ENCODE data around the gene KCNAB1. TPM values are rescaled to one million over a fixed set of nuclear protein-coding genes. Genes with fewer than 3 reads are reported as not detected.
"Not testable (repeated sequence)": the region's sequence is repeated elsewhere in the genome, so short reads cannot be mapped to it uniquely, and the experiment has no call there.

Gene KCNAB1
- not detected for total RNA-seq

- H3K27ac Mint-ChIP-seq = no peak within 1 kb of the TSS
- peaks cover 4% of the 10 kb centered on the region for H3K27me3 Mint-ChIP-seq
- H3K36me3 Mint-ChIP-seq = no peaks in the 10 kb centered on the region
- ChIA-PET POLR2A (no interaction called here), CTCF (no interaction called here)
- no peak within 1 kb of the TSS for H3K4me3 Mint-ChIP-seq
- no peaks in the 10 kb centered on the region for H3K9me3 Mint-ChIP-seq
- no peaks in the 10 kb centered on the region for H3K4me1 Mint-ChIP-seq (ENCODE audit: low read depth)
- no peak for DNase-seq
- intact Hi-C loops (cut with micrococcal nuclease) = no loop called here
Measured at GRCh38 chr3:156120528-156121251, at the start of gene KCNAB1. Gene KCNAB1, plus strand, starts transcription at chr3:156120578.

- POLR2A ChIA-PET = no interaction called here
Measured at GRCh38 chr3:156071031-156071430, 49.3 kb upstream of the KCNAB1 start.

GRCh38 chr3:156072950-156073657 is 47.3 kb upstream of the KCNAB1 start:
- H3K27me3 Mint-ChIP-seq; H3K36me3 Mint-ChIP-seq; DNase-seq; H3K27ac Mint-ChIP-seq; intact Hi-C loops (cut with micrococcal nuclease); POLR2A ChIA-PET; H3K9me3 Mint-ChIP-seq; H3K4me1 Mint-ChIP-seq (ENCODE audit: low read depth); H3K4me3 Mint-ChIP-seq: not testable (repeated sequence)
- CTCF ChIA-PET = interaction anchor here (0.6 kb wide), 1 partner anchor 492 kb away, joined by 4 read pairs; no protein-coding TSS in a partner anchor

More at GRCh38 chr3:156071031-156071430, 49.3 kb upstream of the KCNAB1 start:
- H3K27me3 Mint-ChIP-seq = peaks cover 9% of the 10 kb centered on the region
- intact Hi-C loops (cut with micrococcal nuclease) = no loop called here
- H3K9me3 Mint-ChIP-seq = no peaks in the 10 kb centered on the region
- no peak overlapping the region for H3K4me3 Mint-ChIP-seq
- H3K27ac Mint-ChIP-seq = no peak overlapping the region
- no peak for DNase-seq
- CTCF ChIA-PET = no interaction called here
- H3K36me3 Mint-ChIP-seq = no peaks in the 10 kb centered on the region
- no peaks in the 10 kb centered on the region for H3K4me1 Mint-ChIP-seq (ENCODE audit: low read depth)

GRCh38 chr3:156090126-156090525 is 30.3 kb upstream of the KCNAB1 start:
- Mint-ChIP-seq H3K27me3 (peaks cover 5% of the 10 kb centered on the region), H3K4me3 (no peak overlapping the region), H3K36me3 (no peaks in the 10 kb centered on the region), H3K9me3 (no peaks in the 10 kb centered on the region), H3K27ac (no peak overlapping the region), H3K4me1 (ENCODE audit: low read depth) (no peaks in the 10 kb centered on the region)
- ChIA-PET CTCF (no interaction called here), POLR2A (no interaction called here)
- intact Hi-C loops (cut with micrococcal nuclease) = no loop called here
- no peak for DNase-seq

GRCh38 chr3:156093964-156094363 is 26.4 kb upstream of the KCNAB1 start:
- no peak for DNase-seq
- intact Hi-C loops (cut with micrococcal nuclease) = no loop called here
- Mint-ChIP-seq H3K4me3 (no peak overlapping the region), H3K4me1 (ENCODE audit: low read depth) (no peaks in the 10 kb centered on the region), H3K36me3 (no peaks in the 10 kb centered on the region), H3K27ac (no peak overlapping the region), H3K27me3 (peaks cover 7% of the 10 kb centered on the region), H3K9me3 (no peaks in the 10 kb centered on the region)
- ChIA-PET POLR2A (no interaction called here), CTCF (interaction anchor here (1.2 kb wide), 1 partner anchor 49 kb away, joined by 3 read pairs; no protein-coding TSS in a partner anchor)

- H3K4me3 Mint-ChIP-seq = no peak overlapping the region
- ChIA-PET CTCF (no interaction called here), POLR2A (no interaction called here)
- H3K27me3 Mint-ChIP-seq = peaks cover 7% of the 10 kb centered on the region
- no peaks in the 10 kb centered on the region for H3K9me3 Mint-ChIP-seq
- no peak overlapping the region for H3K27ac Mint-ChIP-seq
- intact Hi-C loops (cut with micrococcal nuclease) = no loop called here
- no peak for DNase-seq
- H3K4me1 Mint-ChIP-seq (ENCODE audit: low read depth) = no peaks in the 10 kb centered on the region
- no peaks in the 10 kb centered on the region for H3K36me3 Mint-ChIP-seq
Measured at GRCh38 chr3:156094391-156094790, 26.0 kb upstream of the KCNAB1 start.

- H3K4me3 Mint-ChIP-seq; DNase-seq; intact Hi-C loops (cut with micrococcal nuclease); H3K27me3 Mint-ChIP-seq; H3K9me3 Mint-ChIP-seq; H3K27ac Mint-ChIP-seq; H3K4me1 Mint-ChIP-seq (ENCODE audit: low read depth); POLR2A ChIA-PET; H3K36me3 Mint-ChIP-seq: not testable (repeated sequence)
- CTCF ChIA-PET = interaction anchor here (0.8 kb wide), 1 partner anchor 94 kb away, joined by 3 read pairs; no protein-coding TSS in a partner anchor
Measured at GRCh38 chr3:156095652-156096051, 24.7 kb upstream of the KCNAB1 start.

GRCh38 chr3:156098437-156099035 is 21.8 kb upstream of the KCNAB1 start:
- DNase-seq = no peak
- Mint-ChIP-seq H3K4me3 (no peak overlapping the region), H3K27ac (no peak overlapping the region), H3K4me1 (ENCODE audit: low read depth) (no peaks in the 10 kb centered on the region), H3K36me3 (no peaks in the 10 kb centered on the region), H3K9me3 (no peaks in the 10 kb centered on the region), H3K27me3 (peaks cover 5% of the 10 kb centered on the region)
- ChIA-PET POLR2A (no interaction called here), CTCF (no interaction called here)
- intact Hi-C loops (cut with micrococcal nuclease) = no loop called here

GRCh38 chr3:156099348-156099747 is 21.0 kb upstream of the KCNAB1 start:
- DNase-seq; H3K4me3 Mint-ChIP-seq; H3K36me3 Mint-ChIP-seq; CTCF ChIA-PET; H3K27ac Mint-ChIP-seq; POLR2A ChIA-PET; H3K9me3 Mint-ChIP-seq; intact Hi-C loops (cut with micrococcal nuclease); H3K4me1 Mint-ChIP-seq (ENCODE audit: low read depth); H3K27me3 Mint-ChIP-seq: not testable (repeated sequence)

GRCh38 chr3:156099984-156100383 is 20.4 kb upstream of the KCNAB1 start:
- POLR2A ChIA-PET = not testable (repeated sequence)

GRCh38 chr3:156102267-156102931 is 18.0 kb upstream of the KCNAB1 start:
- Mint-ChIP-seq H3K4me3 (no peak overlapping the region), H3K27me3 (no peaks in the 10 kb centered on the region), H3K36me3 (no peaks in the 10 kb centered on the region), H3K27ac (no peak overlapping the region), H3K9me3 (no peaks in the 10 kb centered on the region), H3K4me1 (ENCODE audit: low read depth) (no peaks in the 10 kb centered on the region)
- POLR2A ChIA-PET = no interaction called here
- intact Hi-C loops (cut with micrococcal nuclease) = no loop called here
- no peak for DNase-seq
- CTCF ChIA-PET = interaction anchor here (0.7 kb wide), 1 partner anchor 9 kb away, joined by 3 read pairs; no protein-coding TSS in a partner anchor

More at GRCh38 chr3:156099984-156100383, 20.4 kb upstream of the KCNAB1 start:
- H3K9me3 Mint-ChIP-seq; H3K4me1 Mint-ChIP-seq (ENCODE audit: low read depth); DNase-seq; H3K36me3 Mint-ChIP-seq; intact Hi-C loops (cut with micrococcal nuclease); CTCF ChIA-PET; H3K4me3 Mint-ChIP-seq; H3K27ac Mint-ChIP-seq; H3K27me3 Mint-ChIP-seq: not testable (repeated sequence)

GRCh38 chr3:156106721-156107373 is 13.5 kb upstream of the KCNAB1 start:
- POLR2A ChIA-PET = no interaction called here
- H3K27me3 Mint-ChIP-seq = peaks cover 3% of the 10 kb centered on the region
- no peaks in the 10 kb centered on the region for H3K36me3 Mint-ChIP-seq

More at GRCh38 chr3:156106721-156107373, 13.5 kb upstream of the KCNAB1 start:
- no peak overlapping the region for H3K27ac Mint-ChIP-seq
- no peaks in the 10 kb centered on the region for H3K9me3 Mint-ChIP-seq
- H3K4me3 Mint-ChIP-seq = no peak overlapping the region
- no peaks in the 10 kb centered on the region for H3K4me1 Mint-ChIP-seq (ENCODE audit: low read depth)
- CTCF ChIA-PET = no interaction called here
- DNase-seq = no peak
- intact Hi-C loops (cut with micrococcal nuclease) = no loop called here
